Non-pigmented ciliary epithelial cell (primary cell): ENCODE data around the gene FILIP1L.
A peak's percentile ranks its signal among the peaks of the same experiment; 100 is the strongest.

Experiments
- DNase-seq: peaks from one replicate; pipeline ENCODE4 v3.0.0-alpha.2; 2010; ENCODE audit warnings: low read depth

FILIP1L gene

DNA sequence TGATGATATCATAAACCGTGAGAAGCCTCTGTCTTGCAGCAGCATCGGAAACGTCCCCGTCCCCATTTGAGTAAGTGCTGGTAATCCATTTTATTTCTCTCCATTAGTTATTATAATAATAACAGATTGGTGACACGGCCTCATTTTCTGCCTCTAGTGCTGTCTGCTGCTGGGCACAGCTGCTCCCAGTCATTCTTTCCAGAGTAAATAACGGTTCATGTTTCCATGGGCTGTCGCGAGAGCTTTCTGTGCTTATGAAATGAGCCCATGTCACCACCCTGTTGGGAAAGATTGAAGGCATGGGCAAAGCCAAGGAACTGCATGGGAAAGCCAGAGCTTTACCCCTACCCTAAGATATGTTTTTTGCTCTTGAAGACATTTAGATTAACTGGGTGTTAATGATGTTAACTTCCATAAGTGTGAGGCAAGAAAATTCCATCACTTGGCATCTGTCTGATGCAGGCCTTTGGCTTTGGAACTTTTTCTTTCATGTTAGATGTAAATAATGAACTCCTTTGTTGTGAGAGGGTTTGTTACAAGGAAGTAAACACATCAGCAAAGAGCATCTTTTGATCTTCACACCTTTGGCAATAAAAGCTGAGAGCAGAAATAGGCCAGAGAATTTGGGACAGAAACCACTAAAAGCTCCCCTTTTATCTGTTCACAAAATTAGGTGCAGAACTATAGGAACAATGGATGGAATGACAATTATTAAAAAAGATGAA, 141.8 kb downstream of the FILIP1L start:
- no peak for DNase-seq

DNA sequence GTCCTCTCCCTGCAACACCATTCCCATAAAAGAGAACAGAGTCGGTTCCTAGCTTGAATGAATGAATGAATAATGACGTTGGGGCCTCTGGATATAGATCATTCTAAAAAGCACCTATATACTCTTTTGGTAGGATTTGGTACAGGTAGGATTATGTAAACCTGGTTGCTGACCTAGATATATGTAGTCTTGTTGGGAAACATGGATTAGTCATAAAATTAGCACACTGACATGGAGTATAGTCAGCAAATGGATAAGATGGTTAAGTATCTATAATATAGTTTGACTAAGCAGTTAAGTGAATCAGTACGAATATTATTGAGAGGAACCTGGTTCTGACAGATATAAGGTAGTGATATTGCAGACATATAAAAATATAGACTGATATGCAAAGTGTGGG, 142.5 kb downstream of the FILIP1L start:
- no peak for DNase-seq

DNA sequence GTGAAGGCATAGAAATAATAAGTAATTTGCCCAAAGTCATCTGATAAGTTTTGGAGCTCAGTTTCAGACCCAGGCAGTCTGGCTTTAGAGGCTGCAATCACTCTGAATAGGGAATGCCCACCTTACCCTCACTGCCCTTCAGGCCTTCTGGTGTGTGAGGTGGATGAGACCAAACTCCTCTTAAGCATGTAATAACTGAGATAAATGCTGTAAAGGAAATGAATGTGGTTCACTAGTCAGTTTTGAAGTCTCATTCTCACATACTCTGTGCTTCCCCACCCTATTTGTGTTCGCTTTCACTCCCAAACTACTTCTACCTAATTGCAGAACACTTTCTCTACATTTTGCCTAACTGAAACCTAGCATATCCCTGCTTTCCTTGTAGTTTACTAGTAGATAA, 144.1 kb downstream of the FILIP1L start:
- DNase-seq, result no peak

DNA sequence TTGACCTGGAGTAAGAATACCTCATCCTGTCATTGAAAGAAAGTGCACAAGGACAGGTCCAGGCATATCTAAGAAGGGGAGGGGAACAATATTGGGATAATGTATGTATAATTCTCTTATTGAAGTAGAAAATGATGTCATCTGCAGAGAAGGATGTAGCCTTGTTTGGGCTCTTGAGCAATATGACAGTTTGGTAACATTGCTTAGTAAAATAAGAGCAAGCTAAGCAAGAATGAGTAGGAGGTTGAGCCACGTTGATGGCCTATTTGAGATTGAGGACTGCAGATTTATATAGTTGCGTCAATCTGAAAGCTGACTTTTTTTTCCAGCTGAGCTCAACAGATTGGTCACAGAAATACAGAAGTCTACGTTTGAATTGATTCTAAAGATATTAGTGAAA, 145.2 kb downstream of the FILIP1L start:
- DNase-seq, result no peak

DNA sequence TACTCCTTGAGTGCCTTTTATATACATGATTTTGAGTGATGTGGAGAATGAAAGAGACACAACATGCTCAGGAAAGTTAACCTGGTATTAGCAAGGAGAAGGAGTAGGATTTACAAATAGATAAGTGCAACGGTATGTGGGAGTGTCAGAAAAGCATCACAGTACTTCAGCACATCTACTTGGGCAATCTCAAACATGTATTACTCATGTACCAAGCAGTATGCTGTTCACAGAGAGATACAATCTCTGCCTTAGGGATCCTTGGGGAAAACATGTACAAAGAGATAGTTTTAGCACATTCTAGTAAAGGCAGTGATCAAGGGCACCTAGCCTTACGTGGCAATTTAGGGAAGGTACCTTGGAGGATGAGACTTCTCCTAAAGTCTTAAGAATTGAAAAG, 146.5 kb downstream of the FILIP1L start:
- peak; percentile 48 for DNase-seq

DNA sequence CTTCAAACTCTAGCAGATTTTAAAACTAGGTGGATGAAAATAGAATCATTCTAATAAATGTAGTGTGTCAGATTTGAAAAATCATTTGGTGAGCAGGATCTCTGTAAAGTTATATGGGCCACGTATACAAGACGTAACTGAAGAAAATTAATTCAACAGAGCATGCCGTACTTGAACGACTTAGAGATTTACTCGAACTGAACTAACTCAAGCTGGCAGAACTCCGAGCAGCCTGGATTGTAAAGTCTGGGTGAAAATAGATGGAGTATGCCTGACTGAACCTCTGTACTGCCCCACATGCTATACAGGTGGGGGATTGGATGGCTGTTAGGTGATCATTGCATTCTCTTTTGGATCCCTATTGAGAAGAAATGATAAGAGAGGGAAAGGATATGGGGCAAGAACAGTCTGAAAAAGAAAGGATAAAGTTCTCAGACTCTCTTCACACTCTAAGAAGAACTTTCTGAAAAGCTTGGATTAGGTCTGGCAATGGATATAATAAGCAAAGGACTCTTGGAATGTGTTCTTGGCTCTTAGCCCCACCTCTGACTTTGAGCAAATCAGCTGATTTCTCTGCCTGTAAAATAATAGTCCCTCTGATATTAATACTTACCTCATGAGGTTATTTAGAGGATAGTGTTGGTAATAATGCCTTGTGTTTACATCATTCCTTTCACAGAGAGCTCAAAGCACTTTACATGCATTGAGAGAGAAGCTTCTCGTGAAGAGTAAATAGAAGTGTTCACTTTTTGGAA, 147.5 kb downstream of the FILIP1L start:
- no peak for DNase-seq

DNA sequence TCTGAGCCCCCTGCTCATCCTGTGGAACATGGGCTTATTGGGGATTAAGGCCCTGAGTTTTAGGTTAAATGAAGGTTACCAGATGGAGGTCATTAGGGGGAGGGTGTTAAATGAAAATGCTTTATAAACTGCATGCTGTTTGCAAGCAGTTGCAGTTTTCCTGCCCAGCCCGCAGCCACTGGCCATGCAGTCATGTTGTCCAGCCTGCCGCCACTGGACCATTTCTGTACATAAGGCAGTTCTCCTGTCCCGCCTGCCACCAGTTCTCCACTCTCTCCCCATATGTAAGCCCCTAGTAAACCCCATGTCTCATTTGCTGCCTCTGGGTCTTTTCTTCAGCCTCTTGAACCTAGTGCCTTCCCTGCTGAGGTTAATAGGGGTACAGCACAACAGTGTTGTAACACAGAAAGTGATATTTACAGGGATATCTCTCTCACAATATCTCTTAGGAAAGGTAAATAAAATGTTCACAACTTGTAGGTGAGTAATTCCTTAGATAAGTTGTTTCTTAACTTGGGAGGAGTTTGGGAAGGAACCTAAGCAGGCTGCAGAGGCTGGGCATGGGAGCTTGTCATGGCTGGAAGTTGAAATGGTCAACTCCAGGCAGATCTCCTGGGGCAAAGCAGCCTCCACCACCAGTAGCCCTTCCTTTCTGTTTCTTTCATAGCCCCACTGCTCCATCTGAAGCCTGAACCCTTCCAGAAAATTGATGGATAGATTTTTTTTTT, 148.5 kb downstream of the FILIP1L start:
- no peak for DNase-seq

DNA sequence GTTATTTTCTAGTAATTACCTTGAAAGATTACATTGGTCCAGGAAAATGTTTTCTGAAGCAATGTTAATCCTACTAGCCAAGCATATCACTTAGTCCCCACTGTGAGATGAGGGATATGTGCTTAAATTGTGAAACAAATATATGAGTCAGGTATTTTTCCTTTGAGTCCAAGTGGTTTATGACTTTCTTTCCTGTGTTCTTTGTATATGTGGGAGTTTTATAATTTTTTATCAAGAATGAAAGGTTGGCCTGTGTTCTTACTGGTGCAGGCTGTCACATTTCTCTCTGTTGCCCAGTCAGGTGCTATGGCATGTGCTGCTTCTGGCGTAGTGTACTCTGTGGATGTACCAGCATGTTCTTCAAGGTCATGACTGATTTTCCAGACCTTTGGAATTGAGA, 149.2 kb downstream of the FILIP1L start:
- DNase-seq, result no peak

DNA sequence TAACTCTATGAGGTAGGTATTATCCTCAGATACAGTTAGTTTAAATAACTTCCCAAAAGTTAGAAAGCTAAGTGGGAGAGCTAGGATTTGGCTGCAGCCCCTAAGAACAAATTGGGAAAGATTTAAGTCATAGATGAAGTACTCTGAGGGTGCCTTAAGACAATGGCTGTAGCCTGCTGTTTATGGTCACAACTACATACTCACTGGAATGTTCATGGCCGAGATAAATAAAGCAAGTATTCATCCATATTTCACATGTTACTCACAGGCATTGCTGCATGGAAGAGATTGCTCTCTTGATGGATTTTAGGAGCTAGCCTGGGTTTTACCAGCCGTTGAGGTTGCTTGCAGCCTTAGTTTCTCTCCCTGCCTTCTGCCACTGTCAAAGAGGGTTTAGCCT, 151.6 kb downstream of the FILIP1L start:
- peak; percentile 72 for DNase-seq

DNA sequence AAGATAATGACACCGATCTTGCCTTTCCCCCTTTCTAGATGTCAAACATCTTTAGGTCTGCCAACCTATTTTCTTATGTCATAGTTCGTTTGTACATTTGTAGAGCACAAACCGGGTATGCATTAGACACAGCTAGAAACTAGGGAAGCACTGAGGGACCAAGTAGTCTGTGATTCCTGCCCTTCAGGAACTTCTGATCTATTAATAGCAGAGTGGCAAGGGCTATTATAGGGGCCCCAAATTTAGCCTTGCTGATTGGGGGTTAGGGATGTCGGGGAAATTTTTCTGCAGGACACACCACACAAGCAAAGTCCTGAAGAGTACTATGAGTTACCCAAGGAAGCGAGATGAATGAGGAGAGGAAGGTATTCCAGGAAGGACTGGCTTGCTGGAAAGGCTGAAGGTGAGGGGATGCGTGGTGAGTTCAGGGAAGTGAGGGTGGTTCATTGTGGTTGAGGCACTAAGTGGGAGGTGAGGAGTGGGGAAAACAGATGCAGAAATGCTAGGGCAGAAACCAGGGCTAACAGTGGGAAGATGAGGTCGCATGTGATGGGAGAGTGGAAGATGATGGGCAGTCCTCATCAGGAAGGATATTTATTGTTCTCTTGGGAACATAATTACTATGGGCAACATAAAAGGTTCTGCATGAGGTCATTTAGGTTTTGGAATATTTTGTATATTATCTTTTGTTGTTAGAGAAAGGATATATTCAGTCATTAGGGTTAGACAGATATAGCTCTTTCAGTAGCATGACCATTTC, 152.4 kb downstream of the FILIP1L start:
- DNase-seq, result no peak

DNA sequence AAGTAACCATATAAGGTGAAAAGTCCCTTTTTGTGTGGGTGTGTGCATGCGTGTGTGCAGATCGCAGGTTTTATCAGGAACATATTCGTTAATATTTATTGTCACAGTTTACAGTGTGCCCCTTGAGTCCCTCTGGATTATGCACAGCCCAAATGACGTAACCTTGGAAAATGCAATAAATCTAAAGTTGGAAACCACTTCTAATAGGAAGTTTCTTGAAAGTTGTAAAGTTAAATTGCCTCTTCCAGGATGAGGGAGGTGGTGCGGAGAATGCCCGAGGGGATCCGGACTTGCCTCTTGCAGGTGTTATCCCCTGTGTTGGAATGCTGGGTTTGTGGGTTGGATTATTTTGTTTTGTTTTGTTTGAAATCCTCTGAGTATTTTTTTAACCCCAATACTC, 153.4 kb downstream of the FILIP1L start:
- DNase-seq, result no peak

DNA sequence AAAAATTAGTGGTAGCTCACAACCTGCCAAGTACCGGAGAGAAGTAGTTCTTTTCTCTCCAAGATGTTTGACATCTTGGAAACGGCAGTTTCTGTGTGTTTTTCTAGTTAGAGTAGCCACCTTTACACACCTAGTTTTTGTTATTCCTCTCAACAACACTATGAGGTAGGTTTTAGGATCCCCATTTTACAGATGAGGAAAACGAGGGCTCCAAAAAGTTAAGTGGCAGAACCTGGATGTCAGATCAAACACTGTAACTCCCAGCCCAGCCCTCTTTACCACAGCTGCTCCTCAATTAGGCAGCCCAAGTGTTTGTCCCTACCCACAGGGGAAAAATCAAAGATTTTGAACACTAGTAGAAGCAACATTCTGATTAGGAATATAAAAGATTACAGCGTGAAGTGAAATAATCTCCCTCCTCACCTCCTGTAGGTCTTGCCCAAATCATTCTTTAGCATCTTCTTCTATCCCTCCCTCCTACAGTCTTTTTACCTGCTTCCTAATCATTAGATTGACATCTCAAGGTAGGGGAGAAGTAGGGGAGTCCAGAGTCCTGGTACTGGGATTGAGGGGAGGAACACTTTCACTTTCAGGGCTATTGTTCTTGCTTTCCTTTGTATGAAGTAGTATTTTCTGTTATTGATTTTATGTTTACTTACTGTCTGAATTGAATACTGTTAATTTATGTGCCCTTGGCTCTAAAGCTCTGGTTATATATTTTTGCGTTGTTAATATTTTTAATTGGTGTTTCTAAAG, 154.0 kb downstream of the FILIP1L start:
- no peak for DNase-seq

DNA sequence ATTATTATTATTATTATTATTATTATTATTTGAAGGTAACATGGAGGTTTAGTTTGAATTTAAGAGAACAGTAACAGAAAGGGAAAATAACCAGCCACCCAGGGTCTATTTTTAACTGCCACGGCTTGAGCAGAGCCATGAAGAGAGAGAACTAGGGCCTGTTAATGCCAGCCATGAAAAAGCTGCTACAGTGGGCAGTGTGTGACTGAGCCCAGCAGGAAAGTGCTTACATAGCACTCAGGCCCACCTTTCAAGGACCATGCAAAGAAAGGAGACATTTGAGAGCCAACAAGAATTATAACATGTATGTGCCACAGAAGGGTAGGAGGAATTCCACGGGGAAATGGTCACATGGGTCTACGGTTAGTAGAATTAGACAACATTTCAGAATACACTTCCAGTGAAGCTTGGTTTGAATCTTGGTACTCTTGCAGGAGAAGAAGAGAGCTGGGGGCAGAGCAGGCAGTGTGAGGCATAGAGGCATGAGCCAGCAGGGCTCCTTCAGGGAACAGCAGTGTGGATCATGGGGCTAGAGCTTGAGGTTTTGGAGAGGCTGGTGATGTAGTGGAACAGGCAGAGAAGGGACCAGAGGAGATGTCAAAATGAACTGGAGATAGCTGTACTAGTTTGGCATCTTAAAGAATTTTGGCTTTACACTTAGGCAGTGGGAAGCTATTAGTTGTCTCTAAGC, 155.9 kb downstream of the FILIP1L start:
- no peak for DNase-seq

DNA sequence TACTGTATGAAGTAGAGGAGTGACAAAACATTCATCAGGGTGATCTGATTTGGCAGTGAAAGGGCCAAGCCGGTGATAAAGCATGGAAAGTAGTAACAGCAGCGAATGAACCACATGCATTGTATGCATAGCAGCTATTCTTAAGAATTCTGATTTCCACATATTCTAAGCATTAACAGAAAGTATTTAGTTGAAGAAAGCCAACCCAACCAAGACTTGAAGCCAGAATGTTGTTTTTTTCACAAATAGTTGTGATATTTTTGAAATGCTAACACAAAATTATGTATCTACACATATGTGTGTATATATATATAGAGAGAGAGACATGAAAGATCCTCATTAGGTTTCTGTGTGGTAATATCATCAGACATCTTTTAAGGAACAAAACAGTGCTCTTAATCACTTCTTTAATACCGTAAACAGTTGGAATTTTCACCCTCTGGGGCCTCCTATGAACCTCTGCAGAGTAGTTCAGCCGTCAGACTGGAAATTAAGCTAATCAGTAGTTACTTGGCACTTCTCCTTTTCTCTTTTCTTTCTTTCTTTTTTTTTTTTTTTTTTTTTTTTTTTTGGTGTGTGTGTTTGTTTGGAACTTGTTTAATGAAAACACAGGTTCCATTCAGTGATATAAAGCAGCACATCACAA, 157.0 kb downstream of the FILIP1L start:
- DNase-seq, result no peak

DNA sequence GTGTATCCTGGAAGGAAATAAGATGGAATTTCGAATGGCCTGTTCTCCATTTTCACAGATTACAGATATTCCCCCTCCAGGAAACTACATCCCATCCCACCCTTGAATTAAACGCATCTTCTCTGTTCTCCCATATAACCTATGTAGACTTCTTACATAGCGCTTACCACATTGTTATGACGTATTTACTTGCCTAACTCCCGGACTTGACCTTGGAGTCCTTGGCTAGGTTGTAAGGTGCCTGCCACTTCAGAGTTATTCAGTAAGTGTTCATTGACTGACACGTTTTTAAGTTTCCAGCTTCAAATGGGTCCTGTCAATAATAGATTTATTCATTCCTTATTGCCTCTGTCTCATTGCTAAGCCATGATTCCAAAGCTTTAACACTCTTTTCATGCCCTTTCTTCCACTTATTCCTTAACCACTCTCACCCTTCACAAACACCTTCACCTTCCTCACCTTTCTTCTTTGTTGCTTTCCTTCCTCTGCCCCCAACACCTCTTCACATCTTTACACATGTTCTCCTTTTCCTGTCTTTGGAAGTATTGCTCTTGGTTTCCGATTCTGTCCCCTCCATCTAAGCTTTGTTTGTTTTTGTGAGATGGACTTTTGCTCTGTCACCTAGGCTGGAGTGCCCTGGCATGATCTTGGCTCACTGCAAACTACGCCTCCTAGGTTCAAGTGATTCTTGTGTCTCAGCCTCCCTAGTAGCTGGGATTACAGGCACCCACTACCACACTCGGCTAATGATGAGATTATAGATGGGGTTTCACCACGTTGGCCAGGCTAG, 158.3 kb downstream of the FILIP1L start:
- no peak for DNase-seq

DNA sequence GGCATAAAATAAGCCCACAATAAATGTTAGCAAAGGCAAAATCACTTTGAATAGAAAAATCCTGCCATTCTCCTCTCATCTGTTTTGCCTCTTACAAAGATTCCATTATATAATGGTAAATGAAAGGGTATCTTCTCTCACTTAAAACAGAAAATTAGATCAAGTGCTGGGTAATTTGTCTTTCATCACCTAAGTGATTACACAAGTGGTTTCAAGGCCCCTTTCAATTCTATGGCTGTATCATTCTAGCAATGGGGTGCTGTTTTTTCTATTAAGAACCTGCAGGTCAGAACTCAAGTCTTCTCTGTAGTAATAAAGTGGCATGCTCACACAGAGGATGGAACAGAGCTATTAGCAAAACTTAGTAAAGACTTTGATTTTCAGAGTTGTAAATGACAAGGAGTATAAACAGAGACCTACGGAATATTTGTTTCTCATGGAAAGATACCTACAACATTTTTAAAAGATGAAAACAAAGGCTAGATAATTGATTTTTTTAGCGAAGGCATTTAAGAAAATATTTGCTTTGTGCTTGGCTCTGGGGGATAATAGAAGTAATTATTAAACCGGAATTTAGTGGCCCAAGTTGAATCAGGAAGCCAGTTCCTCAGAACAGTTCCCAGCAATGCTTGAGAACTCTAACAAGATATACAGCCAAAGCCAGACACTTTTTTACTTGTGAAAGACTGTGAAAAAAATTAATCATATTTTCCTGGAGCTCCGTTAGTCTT, 159.2 kb downstream of the FILIP1L start:
- no peak for DNase-seq

DNA sequence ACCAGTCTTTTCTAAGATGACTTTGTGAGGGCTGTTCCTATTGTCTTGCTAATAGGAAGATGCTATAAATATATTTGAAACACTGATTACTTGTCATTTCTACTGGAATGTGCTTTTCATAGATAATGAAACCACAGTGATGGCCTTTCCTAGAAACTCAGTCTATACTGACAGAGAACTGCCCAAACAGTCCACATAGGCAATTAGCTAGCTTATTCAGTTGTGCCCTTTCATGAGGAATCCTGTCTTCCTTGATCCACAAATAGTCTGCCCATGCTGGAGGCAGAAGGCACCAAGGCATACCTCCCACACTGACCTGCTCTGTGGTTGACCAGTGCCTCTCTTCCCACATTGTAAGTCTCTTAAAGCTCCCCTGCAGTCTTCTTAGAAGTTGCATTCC, 160.7 kb downstream of the FILIP1L start:
- no peak for DNase-seq

DNA sequence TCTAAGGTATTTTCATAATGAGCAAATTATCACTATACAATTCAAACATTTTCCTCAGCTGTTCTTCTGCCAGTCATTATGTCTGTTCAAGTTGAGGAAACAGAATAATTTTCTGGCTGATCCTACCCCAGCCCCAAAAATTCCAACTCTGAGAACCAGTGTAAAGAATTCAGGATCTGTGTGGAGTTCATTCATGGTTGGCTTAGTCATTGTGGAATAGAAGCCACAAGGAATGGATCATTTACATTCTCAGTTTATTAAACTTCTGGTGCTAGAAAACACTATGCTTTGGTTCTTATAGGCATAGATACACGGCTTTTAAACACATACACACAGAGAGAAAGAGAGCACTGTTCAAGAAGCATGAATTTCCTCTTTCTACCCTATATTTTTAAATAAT, 162.0 kb downstream of the FILIP1L start:
- no peak for DNase-seq

DNA sequence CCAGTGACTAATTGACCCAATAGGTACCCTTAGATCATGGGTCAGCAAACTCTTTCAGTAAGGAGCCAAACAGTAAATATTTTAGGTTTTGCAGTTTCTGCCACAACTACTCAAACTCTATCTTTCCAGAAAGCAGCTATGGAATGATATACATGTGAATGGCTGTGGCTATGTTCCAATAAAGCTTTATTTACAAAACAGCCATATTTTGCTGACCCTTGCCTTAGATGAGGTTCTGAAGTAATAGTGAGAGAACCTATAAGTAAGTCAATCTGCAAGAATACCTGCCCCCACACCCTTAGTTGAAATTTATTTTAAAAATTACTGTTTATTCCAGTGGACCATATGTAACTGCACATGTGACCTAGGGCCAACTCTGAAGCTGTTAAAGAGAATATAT, 162.6 kb downstream of the FILIP1L start:
- no peak for DNase-seq
